ENCODE results near the gene TNFRSF13B.
"Not testable (repeated sequence)": the region's sequence is repeated elsewhere in the genome, so short reads cannot be mapped to it uniquely, and the experiment has no call there.

TNFRSF13B gene

GRCh38 chr17:16908273-16908672, 63.6 kb downstream of the TNFRSF13B start:
- H3K4me3 ChIP-seq (ENCODE audit: control insufficient read depth in 1 of 7, extremely low read depth in 1 of 7, insufficient read depth in 4 of 7, low read depth in 2 of 7, low read length in 6 of 7) = no peak overlapping the region
- 94% methylated on average over 3 of the region's 3 CpGs for WGBS (ENCODE audit: insufficient coverage)
- H3K27ac ChIP-seq (ENCODE audit: insufficient read depth in 1 of 2, low read depth in 1 of 2, low read length in 2 of 2, poor library complexity in 1 of 2, severe bottlenecking in 2 of 2) = no peak overlapping the region
- ChIA-PET CTCF (no interaction called here), POLR2A (no interaction called here)
- peaks cover 0 to 11% (median 3%) of the 10 kb centered on the region in 5 experiments for H3K27me3 ChIP-seq (replicated peaks in 2 of 5; ENCODE audit: control insufficient read depth in 4 of 5, insufficient read depth in 5 of 5, low read length in 4 of 5)
- no peaks in the 10 kb centered on the region for H3K9me3 ChIP-seq (ENCODE audit: control extremely low read depth in 1 of 5, control insufficient read depth in 4 of 5, insufficient read depth in 2 of 5, low read depth in 1 of 5, low read length in 4 of 5)
- no peaks in the 10 kb centered on the region for H3K4me1 ChIP-seq (ENCODE audit: control extremely low read depth in 1 of 4, control insufficient read depth in 4 of 4, insufficient read depth in 4 of 4, low read length in 3 of 4)
- no peaks in the 10 kb centered on the region for H3K36me3 ChIP-seq (ENCODE audit: control insufficient read depth in 4 of 4, insufficient read depth in 4 of 4, low read length in 3 of 4)
- no peak for DNase-seq

- no peak overlapping the region for H3K4me3 ChIP-seq (ENCODE audit: control insufficient read depth in 1 of 7, extremely low read depth in 1 of 7, insufficient read depth in 4 of 7, low read depth in 2 of 7, low read length in 6 of 7)
- no peaks in the 10 kb centered on the region for H3K9me3 ChIP-seq (ENCODE audit: control extremely low read depth in 1 of 5, control insufficient read depth in 4 of 5, insufficient read depth in 2 of 5, low read depth in 1 of 5, low read length in 4 of 5)
- no peaks in the 10 kb centered on the region for H3K36me3 ChIP-seq (ENCODE audit: control insufficient read depth in 4 of 4, insufficient read depth in 4 of 4, low read length in 3 of 4)
- DNase-seq = no peak
- WGBS (ENCODE audit: insufficient coverage) = 100% methylated on average over 2 of the region's 4 CpGs
- peaks cover 0 to 11% (median 2%) of the 10 kb centered on the region in 5 experiments for H3K27me3 ChIP-seq (replicated peaks in 2 of 5; ENCODE audit: control insufficient read depth in 4 of 5, insufficient read depth in 5 of 5, low read length in 4 of 5)
- ChIA-PET CTCF (no interaction called here), POLR2A (no interaction called here)
- no peaks in the 10 kb centered on the region for H3K4me1 ChIP-seq (ENCODE audit: control extremely low read depth in 1 of 4, control insufficient read depth in 4 of 4, insufficient read depth in 4 of 4, low read length in 3 of 4)
- no peak overlapping the region for H3K27ac ChIP-seq (ENCODE audit: insufficient read depth in 1 of 2, low read depth in 1 of 2, low read length in 2 of 2, poor library complexity in 1 of 2, severe bottlenecking in 2 of 2)
These were observed 65.2 kb downstream of the TNFRSF13B start for GRCh38 chr17:16906680-16907079.

GRCh38 chr17:16905593-16906191, 66.2 kb downstream of the TNFRSF13B start:
- no peaks in the 10 kb centered on the region for H3K4me1 ChIP-seq (ENCODE audit: control extremely low read depth in 1 of 4, control insufficient read depth in 4 of 4, insufficient read depth in 4 of 4, low read length in 3 of 4)
- peaks cover 0 to 15% (median 0%) of the 10 kb centered on the region in 5 experiments for H3K27me3 ChIP-seq (replicated peaks in 2 of 5; ENCODE audit: control insufficient read depth in 4 of 5, insufficient read depth in 5 of 5, low read length in 4 of 5)
- CTCF ChIA-PET = no interaction called here
- no peaks in the 10 kb centered on the region for H3K36me3 ChIP-seq (ENCODE audit: control insufficient read depth in 4 of 4, insufficient read depth in 4 of 4, low read length in 3 of 4)
- H3K27ac ChIP-seq (ENCODE audit: insufficient read depth in 1 of 2, low read depth in 1 of 2, low read length in 2 of 2, poor library complexity in 1 of 2, severe bottlenecking in 2 of 2) = no peak overlapping the region
- no peak overlapping the region for H3K4me3 ChIP-seq (ENCODE audit: control insufficient read depth in 1 of 7, extremely low read depth in 1 of 7, insufficient read depth in 4 of 7, low read depth in 2 of 7, low read length in 6 of 7)
- H3K9me3 ChIP-seq (ENCODE audit: control extremely low read depth in 1 of 5, control insufficient read depth in 4 of 5, insufficient read depth in 2 of 5, low read depth in 1 of 5, low read length in 4 of 5) = no peaks in the 10 kb centered on the region
- no CpG with 5 or more reads among the region's 2 CpGs for WGBS (ENCODE audit: insufficient coverage)
- DNase-seq = no peak
- POLR2A ChIA-PET = no interaction called here

GRCh38 chr17:16903070-16903469, 68.8 kb downstream of the TNFRSF13B start:
- H3K4me1 ChIP-seq (ENCODE audit: control extremely low read depth in 1 of 4, control insufficient read depth in 4 of 4, insufficient read depth in 4 of 4, low read length in 3 of 4); H3K27ac ChIP-seq (ENCODE audit: insufficient read depth in 1 of 2, low read depth in 1 of 2, low read length in 2 of 2, poor library complexity in 1 of 2, severe bottlenecking in 2 of 2); H3K9me3 ChIP-seq (ENCODE audit: control extremely low read depth in 1 of 5, control insufficient read depth in 4 of 5, insufficient read depth in 2 of 5, low read depth in 1 of 5, low read length in 4 of 5); H3K36me3 ChIP-seq (ENCODE audit: control insufficient read depth in 4 of 4, insufficient read depth in 4 of 4, low read length in 3 of 4); H3K4me3 ChIP-seq (ENCODE audit: control insufficient read depth in 1 of 7, extremely low read depth in 1 of 7, insufficient read depth in 4 of 7, low read depth in 2 of 7, low read length in 6 of 7); DNase-seq; POLR2A ChIA-PET; CTCF ChIA-PET: not testable (repeated sequence)
- H3K27me3 ChIP-seq (replicated peaks in 2 of 5; ENCODE audit: control insufficient read depth in 4 of 5, insufficient read depth in 5 of 5, low read length in 4 of 5) = peaks cover 0 to 13% (median 0%) of the 10 kb centered on the region in 5 experiments
- WGBS (ENCODE audit: insufficient coverage) = 97% methylated on average over 3 of the region's 3 CpGs

GRCh38 chr17:16900288-16900882, 71.5 kb downstream of the TNFRSF13B start:
- DNase-seq = no peak
- H3K4me3 ChIP-seq (ENCODE audit: control insufficient read depth in 1 of 7, extremely low read depth in 1 of 7, insufficient read depth in 4 of 7, low read depth in 2 of 7, low read length in 6 of 7) = no peak overlapping the region
- CTCF ChIA-PET = no interaction called here
- no peak overlapping the region for H3K27ac ChIP-seq (ENCODE audit: insufficient read depth in 1 of 2, low read depth in 1 of 2, low read length in 2 of 2, poor library complexity in 1 of 2, severe bottlenecking in 2 of 2)
- H3K36me3 ChIP-seq (ENCODE audit: control insufficient read depth in 4 of 4, insufficient read depth in 4 of 4, low read length in 3 of 4) = no peaks in the 10 kb centered on the region
- no peaks in the 10 kb centered on the region for H3K9me3 ChIP-seq (ENCODE audit: control extremely low read depth in 1 of 5, control insufficient read depth in 4 of 5, insufficient read depth in 2 of 5, low read depth in 1 of 5, low read length in 4 of 5)
- WGBS (ENCODE audit: insufficient coverage) = 94% methylated on average over 2 of the region's 2 CpGs
- no peaks in the 10 kb centered on the region for H3K4me1 ChIP-seq (ENCODE audit: control extremely low read depth in 1 of 4, control insufficient read depth in 4 of 4, insufficient read depth in 4 of 4, low read length in 3 of 4)
- peaks cover 0 to 13% (median 3%) of the 10 kb centered on the region in 5 experiments for H3K27me3 ChIP-seq (replicated peaks in 2 of 5; ENCODE audit: control insufficient read depth in 4 of 5, insufficient read depth in 5 of 5, low read length in 4 of 5)
- POLR2A ChIA-PET = no interaction called here

- CTCF ChIA-PET; H3K4me1 ChIP-seq (ENCODE audit: control extremely low read depth in 1 of 4, control insufficient read depth in 4 of 4, insufficient read depth in 4 of 4, low read length in 3 of 4); POLR2A ChIA-PET; H3K27ac ChIP-seq (ENCODE audit: insufficient read depth in 1 of 2, low read depth in 1 of 2, low read length in 2 of 2, poor library complexity in 1 of 2, severe bottlenecking in 2 of 2); DNase-seq; H3K4me3 ChIP-seq (ENCODE audit: control insufficient read depth in 1 of 7, extremely low read depth in 1 of 7, insufficient read depth in 4 of 7, low read depth in 2 of 7, low read length in 6 of 7); H3K36me3 ChIP-seq (ENCODE audit: control insufficient read depth in 4 of 4, insufficient read depth in 4 of 4, low read length in 3 of 4); H3K9me3 ChIP-seq (ENCODE audit: control extremely low read depth in 1 of 5, control insufficient read depth in 4 of 5, insufficient read depth in 2 of 5, low read depth in 1 of 5, low read length in 4 of 5); H3K27me3 ChIP-seq (replicated peaks in 2 of 5; ENCODE audit: control insufficient read depth in 4 of 5, insufficient read depth in 5 of 5, low read length in 4 of 5): not testable (repeated sequence)
- WGBS (ENCODE audit: insufficient coverage) = 100% methylated on average over 2 of the region's 10 CpGs
These were observed 74.6 kb downstream of the TNFRSF13B start for GRCh38 chr17:16897211-16897896.

- DNase-seq; POLR2A ChIA-PET; H3K27me3 ChIP-seq (replicated peaks in 2 of 5; ENCODE audit: control insufficient read depth in 4 of 5, insufficient read depth in 5 of 5, low read length in 4 of 5); H3K27ac ChIP-seq (ENCODE audit: insufficient read depth in 1 of 2, low read depth in 1 of 2, low read length in 2 of 2, poor library complexity in 1 of 2, severe bottlenecking in 2 of 2); CTCF ChIA-PET; H3K9me3 ChIP-seq (ENCODE audit: control extremely low read depth in 1 of 5, control insufficient read depth in 4 of 5, insufficient read depth in 2 of 5, low read depth in 1 of 5, low read length in 4 of 5); H3K4me1 ChIP-seq (ENCODE audit: control extremely low read depth in 1 of 4, control insufficient read depth in 4 of 4, insufficient read depth in 4 of 4, low read length in 3 of 4); H3K36me3 ChIP-seq (ENCODE audit: control insufficient read depth in 4 of 4, insufficient read depth in 4 of 4, low read length in 3 of 4); H3K4me3 ChIP-seq (ENCODE audit: control insufficient read depth in 1 of 7, extremely low read depth in 1 of 7, insufficient read depth in 4 of 7, low read depth in 2 of 7, low read length in 6 of 7): not testable (repeated sequence)
- WGBS (ENCODE audit: insufficient coverage) = 93% methylated on average over 5 of the region's 8 CpGs
These were observed 75.7 kb downstream of the TNFRSF13B start for GRCh38 chr17:16896235-16896634.

Data from common myeloid progenitor, CD34-positive (primary cell).